Measurements from ENCODE around the gene NANOS2. TPM values are rescaled to one million over a fixed set of nuclear protein-coding genes. Genes with fewer than 3 reads are reported as not detected.

The NANOS2 gene
- total and polyA plus RNA-seq, 2 of the 13 experiments (the other 11 are each of a cell fraction or from before 2014, with no cell fraction given) = not detected

DNA sequence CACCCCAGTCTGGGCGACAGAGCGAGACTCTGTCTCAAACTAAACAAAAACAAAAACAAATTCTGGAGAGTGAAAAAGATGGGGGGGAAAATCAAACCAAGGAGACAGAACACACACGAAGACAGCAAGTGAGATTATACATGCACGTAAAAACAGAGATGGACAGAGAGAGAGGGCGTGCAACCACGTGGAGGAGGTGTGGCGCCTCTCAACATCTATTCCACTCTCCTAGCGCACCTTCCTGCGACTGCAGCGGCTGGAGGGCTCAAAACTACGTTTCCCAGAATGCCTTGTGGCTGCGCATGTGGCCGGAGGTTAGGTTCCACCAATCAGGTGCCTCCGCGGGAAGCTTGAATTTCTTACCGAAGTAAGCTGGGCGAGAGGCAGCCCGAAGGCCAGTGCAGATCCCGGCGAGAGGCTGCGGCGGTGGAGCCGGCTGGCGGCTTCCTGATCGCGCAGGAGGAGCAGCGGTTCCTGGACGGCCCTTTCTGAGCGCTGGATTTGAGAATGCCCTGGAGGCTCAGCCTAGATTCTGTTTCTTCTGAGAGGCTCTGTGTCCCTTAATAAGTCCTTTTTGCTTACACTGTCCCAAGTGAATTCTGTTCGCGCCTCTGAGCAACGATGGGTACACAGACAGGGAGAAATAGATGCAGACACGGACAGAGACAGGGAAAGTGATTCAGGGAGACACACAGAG, 13.1 kb upstream of the NANOS2 start (continued):
- TF ChIP-seq SIN3A (IDR thresholded peaks at IDR 0.05; ENCODE audit: borderline replicate concordance, low read depth, low read length) (peak; percentile 94), AKAP8 (CRISPR knock-in tag; IDR thresholded peaks at IDR 0.05) (no peak), ZSCAN9 (CRISPR knock-in tag; IDR thresholded peaks at IDR 0.05; ENCODE audit: borderline replicate concordance) (0 out of 2 replicates have a peak, but pooled peaks have one; percentile 46), ZNF749 (CRISPR knock-in tag; IDR thresholded peaks at IDR 0.05; ENCODE audit: borderline replicate concordance) (peak; percentile 61; the same call in 1 of the 2 replicates), FOXA3 (CRISPR knock-in tag; IDR thresholded peaks at IDR 0.05) (peak; percentile 27; the same call in 1 of the 2 replicates), NFIC (IDR thresholded peaks at IDR 0.05; ENCODE audit: low read length) (no peak), DMAP1 (CRISPR knock-in tag; IDR thresholded peaks at IDR 0.05) (peak; percentile 71; the same call in 1 of the 2 replicates), RFX1 (IDR thresholded peaks at IDR 0.05) (no peak), ZNF230 (CRISPR knock-in tag; IDR thresholded peaks at IDR 0.05) (no peak), FOXK1 (CRISPR knock-in tag; IDR thresholded peaks at IDR 0.05; ENCODE audit: borderline replicate concordance, low read depth) (peak; percentile 81; the same call in 1 of the 2 replicates), SALL1 (CRISPR knock-in tag; IDR thresholded peaks at IDR 0.05) (peak; percentile 73; the same call in 1 of the 2 replicates), NFYB (CRISPR knock-in tag; IDR thresholded peaks at IDR 0.05) (peak; percentile 100), KAT8 (CRISPR knock-in tag; IDR thresholded peaks at IDR 0.05) (peak; percentile 54; the same call in 1 of the 2 replicates), EHMT2 (IDR thresholded peaks at IDR 0.05; ENCODE audit: borderline replicate concordance, low read depth, low read length) (no peak), GTF2F1 (IDR thresholded peaks at IDR 0.05; ENCODE audit: low read length) (no peak), GATAD1 (CRISPR knock-in tag; IDR thresholded peaks at IDR 0.05) (peak; percentile 85)
- TF ChIP-seq, protein P1, sequence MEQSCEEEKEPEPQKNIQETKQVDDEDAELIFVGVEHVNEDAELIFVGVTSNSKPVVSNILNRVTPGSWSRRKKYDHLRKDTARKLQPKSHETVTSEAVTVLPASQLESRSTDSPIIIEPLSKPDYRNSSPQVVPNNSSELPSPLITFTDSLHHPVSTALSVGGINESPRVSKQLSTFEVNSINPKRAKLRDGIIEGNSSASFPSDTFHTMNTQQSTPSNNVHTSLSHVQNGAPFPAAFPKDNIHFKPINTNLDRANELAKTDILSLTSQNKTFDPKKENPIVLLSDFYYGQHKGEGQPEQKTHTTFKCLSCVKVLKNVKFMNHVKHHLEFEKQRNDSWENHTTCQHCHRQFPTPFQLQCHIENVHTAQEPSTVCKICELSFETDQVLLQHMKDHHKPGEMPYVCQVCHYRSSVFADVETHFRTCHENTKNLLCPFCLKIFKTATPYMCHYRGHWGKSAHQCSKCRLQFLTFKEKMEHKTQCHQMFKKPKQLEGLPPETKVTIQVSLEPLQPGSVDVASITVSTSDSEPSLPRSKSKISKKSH (CRISPR knock-in tag; IDR thresholded peaks at IDR 0.05; ENCODE audit: borderline replicate concordance) = no peak
- TF ChIP-seq, protein P2, sequence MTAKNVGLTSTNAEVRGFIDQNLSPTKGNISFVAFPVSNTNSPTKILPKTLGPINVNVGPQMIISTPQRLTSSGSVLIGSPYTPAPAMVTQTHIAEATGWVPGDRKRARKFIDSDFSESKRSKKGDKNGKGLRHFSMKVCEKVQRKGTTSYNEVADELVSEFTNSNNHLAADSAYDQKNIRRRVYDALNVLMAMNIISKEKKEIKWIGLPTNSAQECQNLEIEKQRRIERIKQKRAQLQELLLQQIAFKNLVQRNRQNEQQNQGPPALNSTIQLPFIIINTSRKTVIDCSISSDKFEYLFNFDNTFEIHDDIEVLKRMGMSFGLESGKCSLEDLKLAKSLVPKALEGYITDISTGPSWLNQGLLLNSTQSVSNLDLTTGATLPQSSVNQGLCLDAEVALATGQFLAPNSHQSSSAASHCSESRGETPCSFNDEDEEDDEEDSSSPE (CRISPR knock-in tag; IDR thresholded peaks at IDR 0.05) = peak; percentile 100
- TF ChIP-seq, protein P3, sequence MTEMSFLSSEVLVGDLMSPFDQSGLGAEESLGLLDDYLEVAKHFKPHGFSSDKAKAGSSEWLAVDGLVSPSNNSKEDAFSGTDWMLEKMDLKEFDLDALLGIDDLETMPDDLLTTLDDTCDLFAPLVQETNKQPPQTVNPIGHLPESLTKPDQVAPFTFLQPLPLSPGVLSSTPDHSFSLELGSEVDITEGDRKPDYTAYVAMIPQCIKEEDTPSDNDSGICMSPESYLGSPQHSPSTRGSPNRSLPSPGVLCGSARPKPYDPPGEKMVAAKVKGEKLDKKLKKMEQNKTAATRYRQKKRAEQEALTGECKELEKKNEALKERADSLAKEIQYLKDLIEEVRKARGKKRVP (CRISPR knock-in tag; IDR thresholded peaks at IDR 0.05) = no peak
- TF ChIP-seq, protein P4, sequence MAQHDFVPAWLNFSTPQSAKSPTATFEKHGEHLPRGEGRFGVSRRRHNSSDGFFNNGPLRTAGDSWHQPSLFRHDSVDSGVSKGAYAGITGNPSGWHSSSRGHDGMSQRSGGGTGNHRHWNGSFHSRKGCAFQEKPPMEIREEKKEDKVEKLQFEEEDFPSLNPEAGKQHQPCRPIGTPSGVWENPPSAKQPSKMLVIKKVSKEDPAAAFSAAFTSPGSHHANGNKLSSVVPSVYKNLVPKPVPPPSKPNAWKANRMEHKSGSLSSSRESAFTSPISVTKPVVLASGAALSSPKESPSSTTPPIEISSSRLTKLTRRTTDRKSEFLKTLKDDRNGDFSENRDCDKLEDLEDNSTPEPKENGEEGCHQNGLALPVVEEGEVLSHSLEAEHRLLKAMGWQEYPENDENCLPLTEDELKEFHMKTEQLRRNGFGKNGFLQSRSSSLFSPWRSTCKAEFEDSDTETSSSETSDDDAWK (CRISPR knock-in tag; IDR thresholded peaks at IDR 0.05) = no peak
- TF ChIP-seq, protein P5, sequence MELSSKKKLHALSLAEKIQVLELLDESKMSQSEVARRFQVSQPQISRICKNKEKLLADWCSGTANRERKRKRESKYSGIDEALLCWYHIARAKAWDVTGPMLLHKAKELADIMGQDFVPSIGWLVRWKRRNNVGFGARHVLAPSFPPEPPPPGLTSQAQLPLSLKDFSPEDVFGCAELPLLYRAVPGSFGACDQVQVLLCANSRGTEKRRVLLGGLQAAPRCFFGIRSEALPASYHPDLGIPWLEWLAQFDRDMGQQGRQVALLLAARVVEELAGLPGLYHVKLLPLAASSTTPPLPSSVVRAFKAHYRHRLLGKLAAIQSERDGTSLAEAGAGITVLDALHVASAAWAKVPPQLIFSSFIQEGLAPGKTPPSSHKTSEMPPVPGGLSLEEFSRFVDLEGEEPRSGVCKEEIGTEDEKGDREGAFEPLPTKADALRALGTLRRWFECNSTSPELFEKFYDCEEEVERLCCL (CRISPR knock-in tag; IDR thresholded peaks at IDR 0.05; ENCODE audit: borderline replicate concordance) = no peak
- TF ChIP-seq, protein P6, sequence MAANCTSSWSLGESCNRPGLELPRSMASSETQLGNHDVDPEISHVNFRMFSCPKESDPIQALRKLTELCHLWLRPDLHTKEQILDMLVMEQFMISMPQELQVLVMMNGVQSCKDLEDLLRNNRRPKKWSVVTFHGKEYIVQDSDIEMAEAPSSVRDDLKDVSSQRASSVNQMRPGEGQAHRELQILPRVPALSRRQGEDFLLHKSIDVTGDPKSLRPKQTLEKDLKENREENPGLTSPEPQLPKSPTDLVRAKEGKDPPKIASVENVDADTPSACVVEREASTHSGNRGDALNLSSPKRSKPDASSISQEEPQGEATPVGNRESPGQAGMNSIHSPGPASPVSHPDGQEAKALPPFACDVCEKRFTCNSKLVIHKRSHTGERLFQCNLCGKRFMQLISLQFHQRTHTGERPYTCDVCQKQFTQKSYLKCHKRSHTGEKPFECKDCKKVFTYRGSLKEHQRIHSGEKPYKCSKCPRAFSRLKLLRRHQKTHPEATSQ (CRISPR knock-in tag; IDR thresholded peaks at IDR 0.05; ENCODE audit: borderline replicate concordance) = no peak

All from HepG2 (cell line).